GM21723 (cell line): ENCODE measurements around the gene SPOUT1.
"Not testable (repeated sequence)": the region's sequence is repeated elsewhere in the genome, so short reads cannot be mapped to it uniquely, and the experiment has no call there.

Experiments used
- ATAC-seq: cut with Tn5 transposase; IDR thresholded peaks from one replicate; pipeline ENCODE4 v1.9.1; 2021; ENCODE audit warnings: mild to moderate bottlenecking, moderate library complexity; ENCODE audit not compliant: unreplicated experiment

The SPOUT1 gene, protein sequence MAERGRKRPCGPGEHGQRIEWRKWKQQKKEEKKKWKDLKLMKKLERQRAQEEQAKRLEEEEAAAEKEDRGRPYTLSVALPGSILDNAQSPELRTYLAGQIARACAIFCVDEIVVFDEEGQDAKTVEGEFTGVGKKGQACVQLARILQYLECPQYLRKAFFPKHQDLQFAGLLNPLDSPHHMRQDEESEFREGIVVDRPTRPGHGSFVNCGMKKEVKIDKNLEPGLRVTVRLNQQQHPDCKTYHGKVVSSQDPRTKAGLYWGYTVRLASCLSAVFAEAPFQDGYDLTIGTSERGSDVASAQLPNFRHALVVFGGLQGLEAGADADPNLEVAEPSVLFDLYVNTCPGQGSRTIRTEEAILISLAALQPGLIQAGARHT

DNA sequence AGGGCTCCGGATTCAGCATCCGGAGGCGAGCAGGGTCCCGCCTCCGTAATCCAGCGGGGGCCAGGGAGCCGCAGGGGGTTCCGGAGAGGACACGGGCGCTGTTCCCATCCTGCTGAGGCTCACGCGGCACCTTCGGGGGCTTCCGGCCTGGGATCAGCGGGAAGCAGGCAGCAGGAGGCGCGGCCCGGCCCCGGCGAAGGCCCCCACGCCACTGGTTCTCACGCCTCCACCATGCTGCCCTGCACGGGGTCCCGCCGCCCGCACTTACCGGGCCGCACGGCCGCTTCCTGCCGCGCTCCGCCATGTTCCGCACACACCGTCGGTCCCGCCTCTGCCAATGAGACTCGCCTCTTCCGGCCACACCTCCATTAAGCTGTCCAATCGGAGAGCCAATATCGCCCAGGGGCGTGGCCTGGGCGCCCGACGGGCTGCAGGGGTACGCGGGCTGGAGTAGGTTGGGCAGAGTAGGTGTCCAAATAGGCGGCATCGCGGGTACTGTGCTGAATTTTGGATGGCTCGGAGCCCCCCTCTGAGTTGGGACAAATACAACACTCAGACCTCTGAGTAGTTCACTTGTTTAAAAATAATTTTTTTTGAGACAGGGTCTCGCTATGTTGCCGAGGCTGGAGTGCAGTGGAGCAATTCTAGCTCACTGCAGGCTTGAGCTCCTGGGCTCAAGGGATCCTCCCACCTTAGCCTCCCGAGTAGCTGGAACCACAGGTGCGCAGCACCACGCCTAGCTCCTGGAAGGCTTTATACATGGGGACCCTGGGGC is at the start of gene SPOUT1:
Gene SPOUT1 (minus strand): TSS at position 318 of the 775 bp plus-strand sequence. CDS start 14 bp downstream, at position 304.
- peak; percentile 94 for ATAC-seq

DNA sequence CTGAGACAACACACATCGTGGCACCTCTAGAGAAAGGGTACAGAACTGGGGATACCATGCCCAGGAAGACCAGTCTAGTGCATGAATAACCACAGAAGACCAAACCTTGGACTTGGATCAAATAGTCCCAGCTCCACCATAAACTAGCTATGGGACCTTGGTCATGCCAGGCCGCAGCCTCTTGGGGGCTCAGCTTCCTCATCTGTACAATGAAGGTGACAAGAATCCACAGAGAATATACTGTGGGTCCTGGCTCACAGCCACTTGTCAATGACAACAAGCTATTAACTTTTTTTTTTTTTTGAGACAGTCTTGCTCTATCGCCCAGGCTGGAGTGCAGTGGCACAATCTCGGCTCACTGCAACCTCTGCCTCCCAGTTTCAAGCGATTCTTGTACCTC is 48.3 kb upstream of the SPOUT1 start:
- ATAC-seq = no peak

DNA sequence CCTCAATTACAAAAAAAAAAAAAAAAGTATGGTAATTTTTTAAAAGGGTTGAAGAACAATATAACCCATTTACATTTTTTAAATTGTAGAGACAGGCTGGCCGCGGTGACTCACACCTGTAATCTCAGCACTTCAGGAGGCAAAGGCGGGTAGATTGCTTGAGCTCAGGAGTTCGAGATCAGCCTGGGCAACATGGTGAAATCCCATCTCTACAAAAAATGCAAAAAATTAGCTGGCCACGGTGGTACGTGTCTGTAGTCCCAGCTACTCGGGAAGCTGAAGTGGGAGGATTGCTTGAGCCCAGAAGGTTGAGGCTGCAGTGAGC is 41.3 kb upstream of the SPOUT1 start:
- ATAC-seq = not testable (repeated sequence)

DNA sequence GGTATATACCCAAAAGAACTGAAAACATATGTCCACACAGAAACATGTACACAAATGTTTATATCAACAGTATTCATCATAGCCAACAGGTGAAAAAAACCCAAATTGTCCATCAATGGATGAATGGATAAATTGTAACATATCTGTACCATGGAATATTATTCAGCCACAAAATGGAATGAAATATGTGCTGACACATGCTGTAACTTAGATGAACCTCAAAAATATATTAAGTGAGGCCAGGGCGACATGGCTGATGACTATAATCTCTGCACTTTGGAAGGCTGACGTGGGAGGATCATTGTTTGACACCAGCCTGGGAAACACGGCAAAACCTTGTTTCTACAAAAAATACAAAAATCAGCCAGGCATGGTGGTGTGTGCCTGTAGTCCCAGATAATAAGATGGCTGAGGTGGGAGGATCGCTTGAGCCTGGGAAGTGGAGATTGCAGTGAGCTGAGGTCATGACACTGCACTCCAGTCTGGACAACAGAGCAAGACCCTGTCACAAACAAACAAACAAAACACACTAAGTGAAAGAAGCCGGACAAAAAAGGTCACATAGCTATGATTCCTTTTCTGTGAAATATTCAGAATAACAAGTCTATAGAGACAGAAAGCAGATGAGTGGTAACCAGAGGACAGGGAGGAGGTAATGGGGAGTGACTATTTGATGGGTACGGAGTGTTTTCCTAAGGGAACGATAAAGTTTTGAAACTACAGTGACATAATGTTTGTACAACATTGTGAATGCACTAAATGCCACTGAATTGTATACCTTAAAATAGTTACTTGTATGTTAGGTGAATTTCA is 40.7 kb upstream of the SPOUT1 start:
- no peak for ATAC-seq

DNA sequence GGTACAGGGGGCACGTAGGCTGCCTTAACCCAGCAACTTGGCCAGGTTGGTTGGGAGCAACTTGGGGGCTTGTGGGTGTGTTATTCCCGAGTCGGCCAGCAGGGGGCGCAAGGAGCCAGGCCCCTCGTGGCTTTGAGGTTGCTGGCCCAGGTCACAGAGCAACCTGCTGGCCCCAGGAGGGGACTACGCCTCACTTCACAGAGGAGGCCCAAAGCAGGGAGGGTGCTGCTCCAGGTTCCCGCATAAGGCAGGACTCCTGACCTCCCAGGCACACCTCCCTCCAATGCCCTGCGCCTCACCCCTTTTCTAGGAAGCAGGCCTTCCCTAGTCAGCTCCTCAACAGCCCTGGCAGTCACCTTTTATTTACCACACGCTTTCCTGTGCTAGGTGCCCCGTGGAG is 34.1 kb upstream of the SPOUT1 start:
- no peak for ATAC-seq

DNA sequence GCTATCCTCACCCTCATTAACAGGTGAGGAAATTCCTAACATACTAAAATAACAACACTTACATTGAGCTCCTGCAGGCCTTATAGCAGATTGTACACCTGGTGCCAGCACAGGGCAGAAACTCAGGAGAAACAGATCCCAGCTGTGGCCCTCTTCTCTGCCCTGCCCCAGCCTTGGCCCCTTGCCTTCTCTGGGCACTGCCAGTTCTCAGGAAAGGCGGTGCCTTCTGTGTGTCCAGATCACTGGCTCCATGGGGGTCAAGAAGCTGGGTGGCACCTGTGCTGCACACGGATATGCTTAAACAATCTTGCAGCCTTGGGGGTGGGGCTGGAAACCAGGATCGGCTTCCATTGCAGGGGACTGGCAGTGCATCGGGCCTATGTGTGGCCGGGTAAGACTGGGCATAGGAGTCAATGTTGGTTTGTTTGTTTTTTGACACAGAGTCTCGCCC is 32.8 kb upstream of the SPOUT1 start:
- ATAC-seq = no peak

DNA sequence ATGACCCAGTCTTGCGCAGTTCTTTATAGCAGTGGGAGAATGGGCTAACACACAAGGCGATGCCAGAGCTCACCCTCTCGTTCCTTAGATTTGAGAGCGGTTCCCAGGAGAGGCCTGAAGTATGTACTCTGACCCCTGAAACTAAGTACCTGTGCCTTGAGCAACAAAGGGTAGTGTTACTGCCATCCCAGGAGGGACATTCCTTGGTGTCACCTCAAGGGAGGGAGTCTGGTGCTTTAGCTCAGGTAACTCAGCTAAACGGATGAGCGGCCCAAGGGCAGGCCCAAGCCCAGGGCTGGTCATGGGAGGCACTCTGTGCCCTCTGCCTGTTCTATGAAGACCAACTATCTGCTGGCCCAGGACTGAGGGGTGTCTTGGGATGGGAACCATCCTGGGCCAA is 31.9 kb upstream of the SPOUT1 start:
- ATAC-seq = no peak

DNA sequence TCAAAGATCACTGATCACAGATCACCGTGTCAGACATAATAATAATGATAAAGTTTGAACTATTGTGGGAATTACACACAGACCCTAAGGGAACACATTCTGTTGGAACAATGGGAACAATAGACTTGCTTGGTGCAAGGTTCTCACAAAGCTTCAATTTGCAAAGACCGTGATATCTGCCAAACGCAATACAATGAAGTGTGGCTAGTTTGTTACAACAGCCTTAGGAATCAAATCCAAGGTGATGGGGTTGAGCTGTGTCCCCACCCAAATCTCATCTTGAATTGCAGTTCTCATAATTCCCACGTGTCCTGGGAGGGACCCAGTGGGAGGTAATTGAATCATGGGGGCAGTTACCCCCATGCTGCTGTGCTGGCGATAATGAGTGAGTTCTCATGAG is 31.3 kb upstream of the SPOUT1 start:
- ATAC-seq = no peak

DNA sequence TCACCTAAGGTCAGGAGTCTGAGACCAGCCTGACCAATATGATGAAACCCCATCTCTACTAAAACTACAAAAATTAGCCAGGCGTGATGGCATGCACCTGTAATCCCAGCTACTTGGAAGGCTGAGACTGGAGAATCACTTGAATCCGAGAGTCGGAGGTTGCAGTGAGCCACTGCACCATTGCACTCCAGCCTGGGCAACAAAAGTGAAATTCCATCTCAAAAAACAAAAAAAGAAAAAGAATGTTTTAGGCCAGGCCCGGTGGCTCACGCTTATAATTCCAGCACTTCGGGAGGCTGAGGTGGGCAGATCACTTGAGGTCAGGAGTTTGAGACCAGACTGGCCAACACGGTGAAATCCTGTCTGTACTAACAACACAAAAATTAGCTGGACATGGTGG is 28.9 kb upstream of the SPOUT1 start:
- not testable (repeated sequence) for ATAC-seq

DNA sequence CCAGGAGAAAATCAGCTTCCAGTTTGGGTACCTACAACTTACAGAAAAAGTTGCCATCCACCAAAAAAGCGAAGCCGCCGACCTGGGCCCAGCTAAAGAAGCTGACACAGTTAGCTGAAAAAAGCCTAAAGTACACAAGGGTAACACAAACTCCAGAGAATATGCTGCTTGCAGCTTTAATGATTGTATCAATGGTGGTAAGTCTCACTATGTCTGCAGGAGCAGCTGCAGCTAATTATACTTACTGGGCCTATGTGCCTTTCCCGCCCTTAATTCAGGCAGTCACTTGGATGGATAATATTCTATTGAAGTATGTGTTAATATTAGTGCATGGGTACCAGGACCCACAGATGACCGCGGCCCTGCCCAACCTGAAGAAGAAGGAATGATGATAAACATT is 24.9 kb upstream of the SPOUT1 start:
- not testable (repeated sequence) for ATAC-seq

DNA sequence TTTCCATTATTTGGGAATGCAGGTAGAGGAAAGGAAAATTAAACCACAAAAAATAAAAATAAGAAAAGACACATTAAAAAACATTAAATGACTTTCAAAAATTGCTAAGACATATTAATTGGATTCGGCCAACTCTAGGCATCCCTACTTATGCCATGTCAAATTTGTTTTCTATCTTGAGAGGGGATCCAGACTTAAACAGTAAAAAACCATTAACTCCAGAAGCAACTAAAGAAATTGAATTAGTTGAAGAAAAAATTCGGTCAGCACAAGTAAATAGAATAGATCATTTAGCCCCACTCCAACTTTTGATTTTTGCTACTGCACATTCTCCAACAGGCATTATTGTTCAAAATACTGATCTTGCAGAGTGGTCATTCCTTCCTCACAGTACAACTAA is 23.1 kb upstream of the SPOUT1 start:
- ATAC-seq = not testable (repeated sequence)

DNA sequence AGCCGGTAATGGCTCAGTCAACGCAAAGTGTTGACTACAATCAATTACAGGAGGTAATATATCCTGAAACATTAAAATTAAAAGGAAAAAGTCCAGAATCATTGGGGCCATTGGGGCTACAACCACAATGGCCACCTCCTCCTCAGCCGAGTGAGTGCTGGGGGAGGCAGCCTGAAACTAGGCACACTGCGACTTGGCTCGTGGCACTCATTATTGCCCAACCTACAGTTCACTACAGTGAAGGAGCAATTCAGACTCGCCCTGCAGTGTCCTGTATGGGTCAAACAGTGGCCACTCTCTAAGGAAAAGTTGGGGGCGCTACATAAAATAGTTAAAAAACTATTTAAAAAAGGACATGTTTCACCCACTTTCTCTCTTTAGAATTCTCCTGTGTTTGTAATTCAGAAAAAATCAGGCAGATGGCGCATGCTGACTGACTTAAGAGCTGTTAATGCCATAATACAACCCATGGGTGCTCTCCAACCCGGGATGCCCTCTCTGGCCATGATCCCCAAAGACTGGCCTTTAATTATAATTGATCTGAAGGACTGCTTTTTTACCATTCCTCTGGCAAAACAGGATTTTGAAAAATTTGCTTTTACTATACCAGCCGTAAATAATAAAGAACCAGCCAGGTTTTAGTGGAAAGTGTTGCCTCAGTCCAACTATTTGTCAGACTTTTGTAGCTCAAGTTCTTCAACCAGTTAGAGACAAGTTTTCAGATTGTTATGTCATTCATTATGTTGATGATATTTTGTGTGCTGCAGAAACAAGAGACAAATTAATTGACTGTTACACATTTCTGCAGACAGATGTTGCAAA is 22.4 kb upstream of the SPOUT1 start:
- ATAC-seq = not testable (repeated sequence)

DNA sequence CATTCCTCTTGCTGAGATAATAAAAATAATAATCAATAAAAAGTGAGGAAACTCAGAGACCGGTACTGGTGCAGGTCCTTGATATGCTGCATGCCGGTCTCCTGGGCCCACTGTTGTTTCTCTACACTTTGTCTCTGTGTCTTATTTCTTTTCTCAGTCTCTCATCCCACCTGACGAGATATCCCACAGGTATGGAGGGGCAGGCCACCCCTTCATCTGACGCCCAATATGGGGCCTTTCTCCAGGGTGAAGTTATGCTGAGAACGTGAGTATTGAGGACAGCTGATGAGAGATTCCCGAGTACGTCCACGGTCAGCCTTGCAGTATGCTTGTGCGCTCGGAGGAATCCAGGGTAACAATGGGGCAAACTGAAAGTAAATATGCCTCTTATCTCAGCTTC is 21.4 kb upstream of the SPOUT1 start:
- ATAC-seq = not testable (repeated sequence)

DNA sequence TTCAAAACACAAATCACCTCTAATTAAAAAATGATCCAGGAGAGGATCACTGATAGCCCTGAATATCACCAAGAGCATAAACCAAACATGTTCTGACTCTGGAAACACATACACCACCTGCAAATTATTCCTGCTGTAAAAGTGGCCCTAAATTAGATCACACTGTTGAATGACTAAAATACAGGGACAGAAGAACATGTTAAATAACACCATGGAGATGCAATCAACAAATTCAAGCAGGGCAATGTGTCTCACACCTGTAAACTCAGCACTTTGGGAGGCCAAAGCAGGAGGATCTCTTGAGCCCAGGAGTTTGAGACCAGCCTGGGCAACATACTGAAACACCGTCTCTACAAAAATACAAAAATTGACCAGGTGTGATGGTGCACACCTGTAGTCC is 18.2 kb upstream of the SPOUT1 start:
- ATAC-seq = no peak

DNA sequence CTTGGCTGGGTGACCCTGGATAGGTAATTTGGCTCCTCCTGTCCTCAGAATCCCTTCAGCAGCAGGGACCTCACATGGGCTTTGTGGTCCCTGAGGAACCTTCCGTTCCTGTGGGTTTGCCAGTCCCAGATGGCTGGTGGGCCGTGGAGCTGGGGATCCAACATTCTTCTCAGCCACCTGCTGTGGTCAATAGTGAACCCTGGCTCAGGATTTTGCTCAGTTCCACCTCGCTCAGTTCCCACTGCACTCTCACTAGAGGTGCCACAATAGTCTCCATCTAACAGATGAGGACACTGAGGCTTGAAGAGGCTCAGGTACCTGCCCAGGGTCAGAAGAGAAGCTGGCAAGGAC is 17.1 kb upstream of the SPOUT1 start:
- no peak for ATAC-seq

DNA sequence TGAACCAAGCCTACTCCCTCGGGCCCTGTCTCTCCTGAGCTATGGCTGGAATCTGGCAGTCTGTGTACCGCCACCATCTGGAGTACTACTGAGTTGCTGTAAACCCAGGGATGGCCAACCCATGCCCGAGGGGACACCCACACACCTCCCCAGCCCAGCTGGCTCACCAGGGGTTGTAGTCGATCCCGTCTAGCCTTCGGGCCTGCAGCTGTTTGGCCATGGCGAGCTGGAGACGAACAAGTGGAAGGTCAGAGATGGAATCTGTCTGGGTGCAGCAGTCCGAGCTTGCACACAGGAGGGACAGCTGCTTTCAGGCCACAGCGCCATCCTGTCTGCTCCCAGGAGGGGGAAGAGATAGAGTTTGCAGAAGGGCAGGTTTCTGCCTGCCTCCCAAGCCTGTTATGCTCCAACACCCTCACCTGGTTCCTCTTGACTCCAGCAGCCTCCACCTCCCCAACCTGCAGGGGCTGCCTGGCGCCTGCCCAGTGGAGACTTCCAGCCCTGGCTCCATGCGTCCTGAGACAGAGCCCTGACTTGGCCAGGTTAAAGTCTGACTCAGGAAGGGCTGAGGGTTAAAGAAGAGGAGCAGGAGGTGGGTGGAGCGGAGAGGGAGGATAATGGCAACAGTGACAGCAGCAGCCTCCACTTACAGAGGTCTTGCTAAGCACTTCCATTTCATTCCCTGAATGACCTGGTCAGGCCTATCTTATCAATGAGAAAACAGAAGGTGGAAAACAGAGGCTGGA is 15.8 kb upstream of the SPOUT1 start:
- no peak for ATAC-seq

DNA sequence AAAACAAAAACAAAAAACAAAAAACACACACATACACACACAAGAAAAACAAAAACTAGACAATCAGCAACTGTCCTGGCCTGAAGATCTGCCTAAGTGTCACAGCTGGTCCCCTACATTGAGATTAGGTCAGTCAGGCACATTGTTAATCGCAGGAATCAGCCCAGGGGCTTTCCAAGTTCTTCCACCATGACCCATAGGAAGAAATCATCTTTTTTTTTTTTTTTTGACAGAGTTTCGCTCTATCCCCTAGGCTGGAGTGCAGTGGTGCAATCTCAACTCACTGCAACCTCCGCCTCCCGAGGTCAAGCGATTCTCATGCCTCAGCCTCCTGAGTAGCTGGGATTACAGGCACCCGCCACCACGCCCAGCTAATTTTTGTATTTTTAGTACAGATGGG is 13.6 kb upstream of the SPOUT1 start:
- not testable (repeated sequence) for ATAC-seq

DNA sequence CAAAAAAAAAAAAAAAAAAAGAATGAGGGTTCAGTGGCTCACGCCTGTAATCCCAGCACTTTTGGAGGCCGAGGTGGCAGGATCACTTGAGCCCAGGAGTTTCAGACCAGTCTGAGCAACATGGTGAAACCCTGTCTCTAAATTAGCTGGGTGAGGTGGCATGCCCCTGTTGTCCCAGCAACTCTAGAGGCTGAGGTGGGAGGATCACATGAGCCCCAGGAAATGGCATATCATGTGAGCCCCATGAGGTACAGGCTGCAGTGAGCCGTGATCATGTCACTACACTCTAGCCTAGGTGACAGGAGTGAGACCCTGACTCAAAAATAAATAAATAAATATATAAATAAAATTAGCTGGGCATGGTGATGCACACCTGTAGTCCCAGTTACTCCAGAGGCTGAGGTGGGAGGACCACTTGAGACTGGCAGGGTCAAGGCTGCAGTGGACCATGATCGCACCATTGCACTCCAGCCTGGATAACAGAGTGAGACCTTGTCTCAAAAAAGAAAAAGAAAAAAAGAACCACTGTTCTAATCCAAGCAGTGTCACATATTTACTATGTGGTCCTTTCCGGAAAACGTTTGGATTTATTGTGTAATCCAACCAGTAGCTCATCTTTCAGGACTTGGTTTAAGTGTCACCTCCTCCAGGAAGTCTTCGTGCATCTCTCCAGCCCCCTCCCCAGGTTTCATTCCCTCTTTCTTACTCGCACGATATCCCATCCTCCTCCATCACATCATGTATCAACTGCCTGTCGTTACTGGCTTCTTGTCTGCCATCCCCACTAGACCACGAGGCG is 12.3 kb upstream of the SPOUT1 start:
- no peak for ATAC-seq

DNA sequence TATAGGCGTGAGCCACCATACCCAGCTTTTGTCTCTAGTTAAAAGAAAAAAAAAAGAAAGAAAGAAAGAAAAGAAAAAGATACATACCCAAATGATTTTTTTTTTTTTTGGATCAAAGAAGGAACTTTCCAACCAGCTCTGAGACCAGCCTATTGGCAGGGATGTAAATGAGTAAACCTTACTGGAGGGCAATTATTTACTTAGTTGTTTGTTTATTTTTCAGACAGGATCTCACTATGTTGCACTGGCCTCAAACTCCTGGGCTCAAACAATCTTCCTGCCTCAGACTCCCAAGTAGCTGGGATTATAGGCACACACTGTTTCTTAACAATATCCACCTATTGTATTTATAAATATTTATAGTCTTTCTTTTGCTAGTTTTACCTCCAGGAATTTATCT is 10.9 kb upstream of the SPOUT1 start:
- no peak for ATAC-seq
